Measurements from ENCODE around the gene ZSCAN5B.

DNA sequence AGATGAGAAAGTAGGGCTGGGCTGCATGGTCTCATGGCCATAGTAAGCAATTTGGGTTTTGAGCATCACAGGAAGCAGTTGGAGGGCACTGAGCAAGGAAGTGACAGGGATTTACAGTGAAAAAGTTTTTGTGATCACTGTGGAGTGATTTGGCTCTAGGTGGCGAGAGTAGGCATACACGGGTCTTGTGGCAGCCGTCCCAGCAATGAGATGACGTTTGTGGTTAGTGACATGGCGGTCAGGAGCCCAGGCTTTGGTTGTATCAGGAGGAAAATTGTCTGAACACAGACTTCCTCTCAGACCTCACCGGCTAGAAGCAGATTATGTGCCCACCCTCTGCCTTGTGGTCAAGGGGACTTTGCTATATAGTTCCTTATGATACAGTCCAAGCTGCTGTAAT, 53.2 kb downstream of the ZSCAN5B start:
- TF ChIP-seq, protein P1, sequence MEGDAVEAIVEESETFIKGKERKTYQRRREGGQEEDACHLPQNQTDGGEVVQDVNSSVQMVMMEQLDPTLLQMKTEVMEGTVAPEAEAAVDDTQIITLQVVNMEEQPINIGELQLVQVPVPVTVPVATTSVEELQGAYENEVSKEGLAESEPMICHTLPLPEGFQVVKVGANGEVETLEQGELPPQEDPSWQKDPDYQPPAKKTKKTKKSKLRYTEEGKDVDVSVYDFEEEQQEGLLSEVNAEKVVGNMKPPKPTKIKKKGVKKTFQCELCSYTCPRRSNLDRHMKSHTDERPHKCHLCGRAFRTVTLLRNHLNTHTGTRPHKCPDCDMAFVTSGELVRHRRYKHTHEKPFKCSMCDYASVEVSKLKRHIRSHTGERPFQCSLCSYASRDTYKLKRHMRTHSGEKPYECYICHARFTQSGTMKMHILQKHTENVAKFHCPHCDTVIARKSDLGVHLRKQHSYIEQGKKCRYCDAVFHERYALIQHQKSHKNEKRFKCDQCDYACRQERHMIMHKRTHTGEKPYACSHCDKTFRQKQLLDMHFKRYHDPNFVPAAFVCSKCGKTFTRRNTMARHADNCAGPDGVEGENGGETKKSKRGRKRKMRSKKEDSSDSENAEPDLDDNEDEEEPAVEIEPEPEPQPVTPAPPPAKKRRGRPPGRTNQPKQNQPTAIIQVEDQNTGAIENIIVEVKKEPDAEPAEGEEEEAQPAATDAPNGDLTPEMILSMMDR (conservative IDR thresholded peaks at IDR 0.05 in 1 of 2, IDR thresholded peaks at IDR 0.05 in 1 of 2; ENCODE audit: low read depth in 1 of 2, low read length in 2 of 2): no peak
- TF ChIP-seq EZH2 (IDR thresholded peaks at IDR 0.05; ENCODE audit: low read length, missing control alignments): no peak
